Neural cell (in vitro differentiated cells): ENCODE measurements around the gene IQCH. TPM values are rescaled to one million over a fixed set of nuclear protein-coding genes. Genes with fewer than 3 reads are reported as not detected.

Experiments used
- H2AFZ ChIP-seq: fragments of 200-600, 300-800 bp; sonication (generic), shearing (Covaris generic); 2 replicates; pipeline ENCODE4 v1.6.0; 2014; ENCODE audit warnings: low read depth, mild to moderate bottlenecking, antibody characterized with exemption, low read length, moderate library complexity
- H3F3A ChIP-seq: fragments of 200-600 bp; shearing (Covaris generic); 2 replicates; pipeline ENCODE4 v1.6.1; 2016; ENCODE audit warnings: mild to moderate bottlenecking, moderate library complexity, mixed read lengths, antibody characterized with exemption, low read length; ENCODE audit not compliant: insufficient read depth, poor library complexity, severe bottlenecking
- H3K27ac ChIP-seq: fragments of 200-600, 300-800 bp; sonication (generic), shearing (Covaris generic); 2 replicates; pipeline ENCODE4 v1.5.1; 2014; ENCODE audit warnings: mild to moderate bottlenecking, low read length, moderate library complexity
- H3K27me3 ChIP-seq: fragments of 300-800, 200-600 bp; sonication (generic), shearing (Covaris generic); 2 replicates; pipeline ENCODE4 v1.6.0; 2014; ENCODE audit warnings: mild to moderate bottlenecking, low read depth, low read length, moderate library complexity; ENCODE audit not compliant: insufficient read depth
- H3K36me3 ChIP-seq: fragments of 300-800, 200-600 bp; sonication (generic), shearing (Covaris generic); 2 replicates; pipeline ENCODE4 v1.5.1; 2014; ENCODE audit warnings: mild to moderate bottlenecking, antibody characterized with exemption, low read length, moderate library complexity; ENCODE audit not compliant: insufficient read depth
- H3K4me2 ChIP-seq: fragments of 300-800, 200-600 bp; sonication (generic), shearing (Covaris generic); 2 replicates; pipeline ENCODE4 v1.6.0; 2014; ENCODE audit warnings: mild to moderate bottlenecking, low read length
- H3K4me3 ChIP-seq: fragments of 300-800, 200-600 bp; sonication (generic), shearing (Covaris generic); 2 replicates; pipeline ENCODE4 v1.5.1; 2014; ENCODE audit warnings: mild to moderate bottlenecking, low read length, moderate library complexity
- H3K79me2 ChIP-seq: fragments of 200-600 bp; shearing (Covaris generic); replicated peaks from 2 replicates; pipeline ENCODE4 v1.6.0; 2014; ENCODE audit warnings: mild to moderate bottlenecking, low read length, moderate library complexity; ENCODE audit not compliant: insufficient read depth
- H3K9ac ChIP-seq: fragments of 300-800, 200-600 bp; sonication (generic), shearing (Covaris generic); 2 replicates; pipeline ENCODE4 v1.6.1; 2016; ENCODE audit warnings: mild to moderate bottlenecking, low read length, mixed read lengths
- H3K9me2 ChIP-seq: fragments of 200-600 bp; shearing (Covaris generic); 2 replicates; pipeline ENCODE4 v1.6.1; 2016; ENCODE audit warnings: mild to moderate bottlenecking, low read length, mixed read lengths; ENCODE audit not compliant: insufficient read depth
- H3K9me3 ChIP-seq: fragments of 200-600, 300-800 bp; sonication (generic), shearing (Covaris generic); 2 replicates; pipeline ENCODE4 v1.6.1; 2016; ENCODE audit warnings: mild to moderate bottlenecking, mixed run types, low read length, moderate library complexity, mixed read lengths
- H4K20me1 ChIP-seq: fragments of 200-600 bp; shearing (Covaris generic); 2 replicates; pipeline ENCODE4 v1.6.1; 2016; ENCODE audit warnings: mild to moderate bottlenecking, mixed run types; ENCODE audit not compliant: insufficient read depth
- EP300 ChIP-seq: fragments of 450-650 bp; conservative IDR thresholded peaks from 2 replicates; pipeline ENCODE4 v1.6.1; 2014; ENCODE audit warnings: antibody characterized with exemption, mild to moderate bottlenecking, moderate library complexity; ENCODE audit not compliant: poor library complexity, severe bottlenecking
- EZH2 ChIP-seq: fragments of 200-600, 300-800 bp; shearing (Covaris generic), sonication (generic); IDR thresholded peaks from 2 replicates; pipeline ENCODE4 v1.6.1; 2014; ENCODE audit warnings: antibody characterized with exemption, low read length, borderline replicate concordance, mild to moderate bottlenecking; ENCODE audit not compliant: insufficient read depth, poor library complexity, severe bottlenecking
- MXI1 ChIP-seq: fragments of 450-650 bp; conservative IDR thresholded peaks from 2 replicates; pipeline ENCODE4 v1.6.1; 2014; ENCODE audit warnings: antibody characterized with exemption, mild to moderate bottlenecking; ENCODE audit not compliant: poor library complexity, severe bottlenecking
- POLR2AphosphoS5 ChIP-seq: IDR thresholded peaks from 2 replicates; pipeline ENCODE4 v1.6.1; 2012
- RAD21 ChIP-seq: fragments of 450-650 bp; conservative IDR thresholded peaks from 2 replicates; pipeline ENCODE4 v1.6.1; 2014; ENCODE audit warnings: antibody characterized with exemption, mild to moderate bottlenecking, moderate library complexity
- SMC3 ChIP-seq: fragments of 450-650 bp; conservative IDR thresholded peaks from 2 replicates; pipeline ENCODE4 v1.6.1; 2014; ENCODE audit warnings: antibody characterized with exemption, mild to moderate bottlenecking, moderate library complexity; ENCODE audit not compliant: poor library complexity
- TAF1 ChIP-seq: IDR thresholded peaks from 2 replicates; pipeline ENCODE4 v1.6.1; 2012; ENCODE audit warnings: low read depth
- polyA plus RNA-seq: library from polyadenylated mRNA; depleted of rRNA; stranded (reverse); fragments of >200 nt; gene quantifications from 2 replicates; pipeline ENCODE4 v1.2.3, GENCODE V29; 2014
- TF ChIP-seq, protein P1 (sequence below): fragments of 450-650 bp; IDR thresholded peaks from 2 replicates; pipeline ENCODE4 v1.5.1; 2014; ENCODE audit warnings: antibody characterized with exemption, mild to moderate bottlenecking, moderate library complexity; ENCODE audit not compliant: poor library complexity, severe bottlenecking
- TF ChIP-seq, protein P2 (sequence below): IDR thresholded peaks from 2 replicates; pipeline ENCODE4 v1.6.1; 2012; ENCODE audit warnings: borderline replicate concordance

Gene IQCH
- polyA plus RNA-seq, 1 donor from 2014 or later, result 2.8 TPM

DNA sequence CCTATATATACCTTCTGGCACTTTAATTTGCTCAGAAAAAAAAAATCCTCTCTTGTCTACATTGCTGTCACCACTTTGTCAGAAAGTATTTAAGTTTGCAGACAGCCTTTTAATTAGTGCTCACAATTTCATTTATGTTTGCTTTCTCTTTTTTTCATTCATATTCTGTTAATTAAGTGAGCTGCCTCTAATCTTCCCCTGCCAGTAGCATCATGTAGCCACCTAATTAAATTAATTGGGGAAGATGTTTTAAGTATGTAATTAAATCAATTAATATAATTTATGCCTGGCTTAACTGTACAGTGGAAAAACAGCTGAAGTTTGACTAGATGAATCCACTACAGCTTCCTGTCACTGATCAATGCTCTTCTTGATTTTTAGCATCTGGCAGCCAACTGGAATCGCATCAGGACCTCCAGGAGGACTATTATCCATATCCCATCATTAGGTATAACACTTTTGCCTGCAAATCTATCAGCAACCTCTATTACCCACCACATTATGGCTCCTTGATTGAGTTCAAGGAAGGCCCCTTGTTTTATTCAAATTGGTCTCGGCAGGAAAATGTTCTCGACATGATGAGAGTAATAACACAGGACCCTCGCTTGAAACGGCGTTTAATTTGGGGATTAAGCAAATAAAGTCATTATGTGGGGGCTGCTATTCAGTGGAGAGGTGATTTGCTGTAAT, 118.5 kb downstream of the IQCH start:
- Histone ChIP-seq H3K79me2 (no peaks in the 10 kb centered on the region), H3K9me3 (no peaks in the 10 kb centered on the region), H3K36me3 (no peaks in the 10 kb centered on the region), H3K9ac (no peak overlapping the region), H3F3A (no peaks in the 10 kb centered on the region), H2AFZ (no peak overlapping the region), H3K9me2 (no peaks in the 10 kb centered on the region), H4K20me1 (no peaks in the 10 kb centered on the region), H3K4me2 (no peak overlapping the region), H3K27me3 (no peaks in the 10 kb centered on the region), H3K4me3 (no peak overlapping the region), H3K27ac (no peak overlapping the region)
- TF ChIP-seq, protein P1, sequence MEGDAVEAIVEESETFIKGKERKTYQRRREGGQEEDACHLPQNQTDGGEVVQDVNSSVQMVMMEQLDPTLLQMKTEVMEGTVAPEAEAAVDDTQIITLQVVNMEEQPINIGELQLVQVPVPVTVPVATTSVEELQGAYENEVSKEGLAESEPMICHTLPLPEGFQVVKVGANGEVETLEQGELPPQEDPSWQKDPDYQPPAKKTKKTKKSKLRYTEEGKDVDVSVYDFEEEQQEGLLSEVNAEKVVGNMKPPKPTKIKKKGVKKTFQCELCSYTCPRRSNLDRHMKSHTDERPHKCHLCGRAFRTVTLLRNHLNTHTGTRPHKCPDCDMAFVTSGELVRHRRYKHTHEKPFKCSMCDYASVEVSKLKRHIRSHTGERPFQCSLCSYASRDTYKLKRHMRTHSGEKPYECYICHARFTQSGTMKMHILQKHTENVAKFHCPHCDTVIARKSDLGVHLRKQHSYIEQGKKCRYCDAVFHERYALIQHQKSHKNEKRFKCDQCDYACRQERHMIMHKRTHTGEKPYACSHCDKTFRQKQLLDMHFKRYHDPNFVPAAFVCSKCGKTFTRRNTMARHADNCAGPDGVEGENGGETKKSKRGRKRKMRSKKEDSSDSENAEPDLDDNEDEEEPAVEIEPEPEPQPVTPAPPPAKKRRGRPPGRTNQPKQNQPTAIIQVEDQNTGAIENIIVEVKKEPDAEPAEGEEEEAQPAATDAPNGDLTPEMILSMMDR, result no peak
- TF ChIP-seq, protein P2, sequence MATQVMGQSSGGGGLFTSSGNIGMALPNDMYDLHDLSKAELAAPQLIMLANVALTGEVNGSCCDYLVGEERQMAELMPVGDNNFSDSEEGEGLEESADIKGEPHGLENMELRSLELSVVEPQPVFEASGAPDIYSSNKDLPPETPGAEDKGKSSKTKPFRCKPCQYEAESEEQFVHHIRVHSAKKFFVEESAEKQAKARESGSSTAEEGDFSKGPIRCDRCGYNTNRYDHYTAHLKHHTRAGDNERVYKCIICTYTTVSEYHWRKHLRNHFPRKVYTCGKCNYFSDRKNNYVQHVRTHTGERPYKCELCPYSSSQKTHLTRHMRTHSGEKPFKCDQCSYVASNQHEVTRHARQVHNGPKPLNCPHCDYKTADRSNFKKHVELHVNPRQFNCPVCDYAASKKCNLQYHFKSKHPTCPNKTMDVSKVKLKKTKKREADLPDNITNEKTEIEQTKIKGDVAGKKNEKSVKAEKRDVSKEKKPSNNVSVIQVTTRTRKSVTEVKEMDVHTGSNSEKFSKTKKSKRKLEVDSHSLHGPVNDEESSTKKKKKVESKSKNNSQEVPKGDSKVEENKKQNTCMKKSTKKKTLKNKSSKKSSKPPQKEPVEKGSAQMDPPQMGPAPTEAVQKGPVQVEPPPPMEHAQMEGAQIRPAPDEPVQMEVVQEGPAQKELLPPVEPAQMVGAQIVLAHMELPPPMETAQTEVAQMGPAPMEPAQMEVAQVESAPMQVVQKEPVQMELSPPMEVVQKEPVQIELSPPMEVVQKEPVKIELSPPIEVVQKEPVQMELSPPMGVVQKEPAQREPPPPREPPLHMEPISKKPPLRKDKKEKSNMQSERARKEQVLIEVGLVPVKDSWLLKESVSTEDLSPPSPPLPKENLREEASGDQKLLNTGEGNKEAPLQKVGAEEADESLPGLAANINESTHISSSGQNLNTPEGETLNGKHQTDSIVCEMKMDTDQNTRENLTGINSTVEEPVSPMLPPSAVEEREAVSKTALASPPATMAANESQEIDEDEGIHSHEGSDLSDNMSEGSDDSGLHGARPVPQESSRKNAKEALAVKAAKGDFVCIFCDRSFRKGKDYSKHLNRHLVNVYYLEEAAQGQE, result no peak
- TF ChIP-seq RAD21 (no peak), POLR2AphosphoS5 (no peak)

DNA sequence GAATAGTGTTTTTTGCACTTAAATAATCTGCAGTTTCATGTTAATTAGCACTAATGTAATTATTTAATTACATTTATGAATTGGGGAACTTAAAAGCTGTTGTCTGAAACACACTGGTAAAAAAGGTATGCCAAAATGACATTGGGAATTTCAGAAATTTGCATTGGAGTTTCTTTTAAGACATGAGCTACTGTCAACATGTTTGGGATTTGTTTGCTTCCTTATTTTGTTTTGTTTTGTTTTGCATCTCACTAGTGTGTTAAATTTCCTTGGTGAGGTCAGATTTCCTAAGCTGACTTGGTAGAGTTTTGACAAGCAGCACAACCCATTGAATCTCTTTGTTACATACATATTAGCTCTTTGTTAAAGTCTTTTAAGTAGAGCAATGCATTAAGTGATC, 119.4 kb downstream of the IQCH start:
- H3K4me2 ChIP-seq, result no peak overlapping the region
- no peaks in the 10 kb centered on the region for H3K27me3 ChIP-seq
- TF ChIP-seq, protein P1, result no peak
- no peak for TF ChIP-seq RAD21
- TF ChIP-seq, protein P2, result no peak
- no peak for TF ChIP-seq EP300
- no peak for TF ChIP-seq EZH2
- no peak for TF ChIP-seq POLR2AphosphoS5
- TF ChIP-seq SMC3, result no peak
- TF ChIP-seq TAF1, result no peak
- TF ChIP-seq MXI1, result no peak
- H3K9me2 ChIP-seq, result no peaks in the 10 kb centered on the region
- H3K79me2 ChIP-seq, result no peaks in the 10 kb centered on the region
- no peak overlapping the region for H3K4me3 ChIP-seq
- H3K36me3 ChIP-seq, result no peaks in the 10 kb centered on the region
- no peak overlapping the region for H2AFZ ChIP-seq
- no peaks in the 10 kb centered on the region for H3F3A ChIP-seq
- H3K27ac ChIP-seq, result no peak overlapping the region
- H3K9me3 ChIP-seq, result no peaks in the 10 kb centered on the region
- no peak overlapping the region for H3K9ac ChIP-seq
- H4K20me1 ChIP-seq, result no peaks in the 10 kb centered on the region
